BE2C (cell line): ENCODE measurements around the gene CXXC5.

ENCODE experiments used
- DNase-seq: peaks from one replicate; pipeline ENCODE4 v3.0.0-alpha.2; 2020
- H3K27me3 ChIP-seq: fragments of 250-450 bp; sonication (Bioruptor Pico); 2 replicates; pipeline ENCODE4 v1.5.1; 2020; ENCODE audit warnings: mild to moderate bottlenecking
- H3K36me3 ChIP-seq: fragments of 250-450 bp; sonication (Bioruptor Pico); 2 replicates; pipeline ENCODE4 v1.5.1; 2020; ENCODE audit warnings: mild to moderate bottlenecking
- H3K4me1 ChIP-seq: fragments of 250-450 bp; sonication (Bioruptor Pico); 2 replicates; pipeline ENCODE4 v1.5.1; 2020
- H3K4me3 ChIP-seq: 2 replicates; pipeline ENCODE4 v1.5.1; 2011; ENCODE audit warnings: low read depth, low read length
- H3K9me3 ChIP-seq: fragments of 250-450 bp; sonication (Bioruptor Pico); 2 replicates; pipeline ENCODE4 v1.5.1; 2020
- CTCF ChIP-seq: IDR thresholded peaks from 2 replicates; pipeline ENCODE4 v1.5.1; 2012; ENCODE audit warnings: mild to moderate bottlenecking, low read depth, low read length

CXXC5 gene

GRCh38 chr5:139662617-139663016 is 14.5 kb downstream of the CXXC5 start:
- Histone ChIP-seq H3K36me3 (peaks cover 7% of the 10 kb centered on the region; the same call in 1 of the 2 replicates), H3K9me3 (no peaks in the 10 kb centered on the region), H3K4me1 (peaks cover 62% of the 10 kb centered on the region), H3K27me3 (no peaks in the 10 kb centered on the region), H3K4me3 (no peak overlapping the region)
- no peak for DNase-seq
- no peak for TF ChIP-seq CTCF

DNA sequence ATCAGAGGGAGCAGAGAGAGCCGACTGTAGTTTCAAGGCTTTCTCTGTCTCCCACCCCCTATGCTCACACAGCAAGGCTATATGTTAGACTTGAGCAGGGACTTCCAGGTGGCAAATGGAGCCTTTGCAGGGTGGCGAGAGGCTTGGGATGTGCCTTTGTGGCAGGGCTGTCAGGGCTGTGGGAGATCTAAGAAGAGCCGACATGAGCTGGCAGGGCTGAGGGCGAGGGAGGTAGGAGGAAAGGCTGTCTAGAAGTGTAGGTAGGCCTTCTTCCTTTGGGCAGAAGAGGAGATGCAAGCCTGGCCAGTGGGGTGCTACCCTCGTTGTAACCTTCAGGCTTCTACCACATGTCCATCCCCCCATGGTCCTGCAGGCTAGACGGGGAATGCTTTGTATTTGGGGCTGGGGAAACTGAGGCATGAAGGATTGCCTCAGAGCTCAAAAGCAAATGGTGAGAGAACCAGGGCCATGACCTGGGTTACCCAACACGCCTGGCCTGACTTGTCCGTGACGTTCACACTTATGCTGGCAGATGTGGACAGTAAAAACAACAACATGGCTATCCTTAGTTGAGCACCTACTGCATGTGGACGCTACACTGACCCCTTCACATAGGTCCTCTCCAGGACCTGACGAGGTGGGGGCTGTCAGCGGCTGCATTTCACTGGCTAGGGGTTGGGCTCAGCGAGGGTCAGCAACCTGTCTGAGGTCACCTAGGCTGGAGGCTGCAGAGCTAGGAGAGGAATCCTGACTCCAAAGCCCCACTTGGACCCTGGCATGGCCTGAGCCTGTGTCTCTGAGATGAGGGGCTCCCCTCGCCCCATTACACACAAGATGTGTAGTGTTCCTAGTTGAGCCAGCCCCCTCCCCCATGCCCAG is 15.3 kb downstream of the CXXC5 start:
- DNase-seq: no peak
- no peak for TF ChIP-seq CTCF
- Histone ChIP-seq H3K9me3 (no peaks in the 10 kb centered on the region), H3K36me3 (peaks cover 7% of the 10 kb centered on the region; the same call in 1 of the 2 replicates), H3K4me3 (no peak overlapping the region), H3K27me3 (no peaks in the 10 kb centered on the region), H3K4me1 (peaks cover 64% of the 10 kb centered on the region)

GRCh38 chr5:139664086-139664693 is 16.0 kb downstream of the CXXC5 start:
- Histone ChIP-seq H3K4me1 (peaks cover 64% of the 10 kb centered on the region), H3K36me3 (peaks cover 7% of the 10 kb centered on the region; the same call in 1 of the 2 replicates), H3K27me3 (no peaks in the 10 kb centered on the region), H3K9me3 (no peaks in the 10 kb centered on the region), H3K4me3 (no peak overlapping the region)
- no peak for DNase-seq
- no peak for TF ChIP-seq CTCF

GRCh38 chr5:139664727-139665351 is 16.7 kb downstream of the CXXC5 start:
- H3K4me3 ChIP-seq: no peak overlapping the region
- peak; percentile 58 for DNase-seq
- no peak for TF ChIP-seq CTCF
- H3K36me3 ChIP-seq: peaks cover 7% of the 10 kb centered on the region; the same call in 1 of the 2 replicates
- H3K27me3 ChIP-seq: no peaks in the 10 kb centered on the region
- no peaks in the 10 kb centered on the region for H3K9me3 ChIP-seq
- peaks cover 67% of the 10 kb centered on the region for H3K4me1 ChIP-seq

GRCh38 chr5:139665626-139666025 is 17.5 kb downstream of the CXXC5 start:
- TF ChIP-seq CTCF: no peak
- DNase-seq: no peak
- H3K9me3 ChIP-seq: no peaks in the 10 kb centered on the region
- peaks cover 7% of the 10 kb centered on the region; the same call in 1 of the 2 replicates for H3K36me3 ChIP-seq
- no peaks in the 10 kb centered on the region for H3K27me3 ChIP-seq
- peaks cover 69% of the 10 kb centered on the region for H3K4me1 ChIP-seq
- no peak overlapping the region for H3K4me3 ChIP-seq
